Measurements from ENCODE around the gene SBNO1. TPM values are rescaled to one million over a fixed set of nuclear protein-coding genes. Genes with fewer than 3 reads are reported as not detected.
"Not testable (repeated sequence)": the region's sequence is repeated elsewhere in the genome, so short reads cannot be mapped to it uniquely, and the experiment has no call there.

Gene SBNO1
- 10 to 100 TPM; 19.3 to 31.1 (median 30.0) TPM for polyA plus RNA-seq (ENCODE audit: insufficient read length in 4 of 4)

DNA sequence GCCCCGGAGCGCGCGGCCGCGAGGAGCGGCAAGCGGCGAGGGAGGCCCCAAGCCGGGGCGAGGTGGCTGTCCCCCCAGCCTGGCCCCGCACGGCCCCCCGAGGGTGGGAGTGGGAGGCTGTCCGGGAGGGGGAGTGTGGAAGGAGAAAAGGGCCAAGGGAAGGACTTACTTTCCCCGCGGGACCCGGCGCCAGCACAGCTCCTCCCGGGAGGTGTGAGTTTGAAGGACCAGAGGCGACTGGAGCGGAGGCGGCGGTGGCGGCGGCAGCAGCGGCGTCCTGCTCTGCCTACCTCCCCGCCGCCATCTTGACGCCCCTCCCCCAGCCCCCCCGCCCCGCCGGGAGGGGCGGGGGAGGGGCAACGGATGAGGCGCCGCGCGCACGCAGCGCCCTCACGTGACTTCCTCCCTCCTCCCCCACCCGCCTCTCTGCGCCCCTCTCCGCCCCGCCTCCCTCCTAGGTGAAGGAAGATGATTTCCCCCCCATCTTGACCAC lies at the start of gene SBNO1:
Gene SBNO1 (minus strand): TSS at position 316 of the 493 bp plus-strand sequence. CDS start 14,406 bp downstream, outside the sequence.
- peak; percentile 83 to 90 (median 88) for DNase-seq (ENCODE audit: low read depth in 4 of 4, low spot score in 3 of 4)

DNA sequence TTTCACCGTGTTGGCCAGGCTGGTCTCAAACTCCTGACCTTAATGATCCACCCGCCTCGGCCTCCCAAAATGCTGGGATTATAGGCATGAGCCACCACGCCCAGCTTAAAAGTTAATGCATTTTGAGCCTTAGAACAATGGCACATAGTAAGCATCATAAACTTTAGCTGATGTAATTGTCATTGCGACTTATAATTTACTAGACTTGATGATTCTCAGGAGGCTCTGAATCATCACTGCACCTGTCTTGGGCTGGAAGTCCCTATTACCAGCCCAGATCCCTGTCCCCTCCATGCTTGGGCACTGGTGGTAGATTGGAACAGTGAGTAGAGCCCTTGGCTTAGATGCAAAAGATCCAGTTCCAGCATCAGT lies 45.4 kb upstream of the SBNO1 start:
- no peak for DNase-seq (ENCODE audit: low read depth in 4 of 4, low spot score in 3 of 4)

DNA sequence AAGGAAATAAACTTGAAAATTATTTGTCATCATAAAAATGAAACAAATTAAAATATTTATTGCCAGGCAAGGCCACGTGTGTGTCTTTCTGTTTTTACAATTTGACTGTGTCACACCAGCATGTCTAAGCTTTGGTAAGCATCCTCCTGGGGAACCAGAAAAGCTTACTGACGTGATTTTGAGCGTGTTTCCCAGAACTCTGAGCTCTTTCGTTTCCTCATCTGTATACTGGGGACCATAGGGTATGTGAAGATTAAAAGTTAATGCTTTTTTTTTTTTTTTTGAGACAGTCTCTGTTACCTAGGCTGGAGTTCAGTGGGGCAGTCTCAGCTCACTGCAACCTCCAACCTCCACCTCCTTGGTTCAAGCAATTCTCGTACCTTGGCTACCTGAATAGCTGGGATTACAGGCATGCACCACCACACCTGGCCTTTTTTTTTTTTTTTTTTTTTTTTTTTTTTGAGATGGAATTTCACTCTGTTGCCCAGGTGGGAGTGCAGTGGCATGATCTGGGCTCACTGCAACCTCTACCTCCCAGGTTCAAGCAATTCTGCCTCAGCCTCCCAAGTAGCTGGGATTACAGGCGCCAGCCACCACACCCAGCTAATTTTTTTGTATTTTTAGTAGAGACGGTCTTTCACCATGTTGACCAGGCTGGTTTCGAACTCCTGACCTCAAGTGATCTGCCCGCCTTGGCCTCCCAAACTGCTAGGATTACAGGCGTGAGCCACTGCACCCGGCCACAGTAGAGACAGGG lies 44.8 kb upstream of the SBNO1 start:
- not testable (repeated sequence) for DNase-seq (ENCODE audit: low read depth in 4 of 4, low spot score in 3 of 4)

DNA sequence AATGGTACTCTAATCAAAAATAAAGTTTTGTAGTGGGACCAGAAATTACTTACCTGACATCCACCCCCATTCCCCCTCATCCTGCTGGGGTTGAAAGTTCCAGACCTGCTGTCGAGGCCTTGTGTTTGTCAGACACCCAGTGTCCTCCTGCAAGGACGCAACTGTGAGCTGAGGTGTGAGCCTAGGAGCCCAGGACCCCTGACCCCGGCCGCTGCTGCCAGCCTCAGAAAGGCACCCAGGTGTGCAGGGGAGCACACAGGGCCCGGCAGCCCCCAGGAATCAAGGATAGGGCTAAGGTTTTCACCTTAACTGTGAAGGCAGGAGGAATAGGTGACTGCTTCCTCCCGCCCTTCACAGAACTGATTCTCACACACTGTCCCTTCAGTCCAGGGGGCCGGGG lies 44.0 kb upstream of the SBNO1 start:
- not testable (repeated sequence) for DNase-seq (ENCODE audit: low read depth in 4 of 4, low spot score in 3 of 4)

DNA sequence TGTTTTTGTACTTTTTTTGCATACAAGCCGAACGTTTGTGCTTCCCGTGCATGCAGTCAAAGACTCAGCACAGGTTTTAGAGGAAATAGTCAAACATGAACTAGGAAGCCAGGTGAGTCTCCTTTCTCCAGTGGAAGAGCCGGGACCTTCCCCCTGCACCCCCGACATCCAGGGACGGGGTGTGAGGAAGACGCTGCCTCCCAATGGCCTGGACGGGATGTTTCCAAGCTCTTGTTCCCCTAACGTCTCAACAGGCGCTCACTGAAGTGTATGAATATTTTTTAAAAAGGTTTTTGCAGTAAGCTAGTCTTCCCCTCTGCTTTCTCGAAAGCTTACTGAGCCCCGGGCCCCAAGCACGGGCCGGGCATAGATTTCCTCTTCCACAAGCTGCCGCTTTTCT lies 43.3 kb upstream of the SBNO1 start:
- DNase-seq (ENCODE audit: low read depth in 4 of 4, low spot score in 3 of 4) = not testable (repeated sequence)

DNA sequence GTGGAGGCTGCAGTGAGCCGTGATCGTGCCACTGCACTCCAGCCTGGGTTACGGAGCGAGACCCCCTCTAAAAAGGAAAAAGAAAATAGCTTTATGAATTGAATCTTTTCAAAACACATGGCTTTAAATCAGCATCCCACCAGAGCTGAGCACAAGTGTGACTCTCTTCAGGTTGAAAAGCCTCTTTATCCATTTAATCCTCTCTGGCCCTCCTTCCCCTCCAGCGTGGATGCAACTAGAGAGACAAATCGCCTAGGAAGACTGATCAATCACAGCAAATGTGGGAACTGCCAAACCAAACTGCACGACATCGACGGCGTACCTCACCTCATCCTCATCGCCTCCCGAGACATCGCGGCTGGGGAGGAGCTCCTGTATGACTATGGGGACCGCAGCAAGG lies 42.6 kb upstream of the SBNO1 start:
- DNase-seq (ENCODE audit: low read depth in 4 of 4, low spot score in 3 of 4) = not testable (repeated sequence)

DNA sequence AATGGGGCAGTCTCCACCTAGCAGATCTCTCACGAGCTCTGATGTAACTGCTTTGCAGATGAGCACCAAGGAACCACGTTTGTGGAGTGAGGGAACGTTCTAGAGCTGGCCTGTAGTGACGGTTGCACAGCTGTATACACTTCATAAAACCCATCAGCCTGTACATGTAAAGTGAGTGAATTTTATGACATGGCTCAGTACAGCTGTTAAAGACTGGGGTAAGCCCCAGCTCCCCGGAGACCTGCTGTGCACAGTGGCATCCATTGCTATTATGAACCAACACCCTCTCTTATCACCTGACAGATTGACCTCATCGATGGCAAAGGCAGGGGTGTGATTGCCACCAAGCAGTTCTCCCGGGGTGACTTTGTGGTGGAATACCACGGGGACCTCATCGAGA lies 39.9 kb upstream of the SBNO1 start:
- no peak for DNase-seq (ENCODE audit: low read depth in 4 of 4, low spot score in 3 of 4)

DNA sequence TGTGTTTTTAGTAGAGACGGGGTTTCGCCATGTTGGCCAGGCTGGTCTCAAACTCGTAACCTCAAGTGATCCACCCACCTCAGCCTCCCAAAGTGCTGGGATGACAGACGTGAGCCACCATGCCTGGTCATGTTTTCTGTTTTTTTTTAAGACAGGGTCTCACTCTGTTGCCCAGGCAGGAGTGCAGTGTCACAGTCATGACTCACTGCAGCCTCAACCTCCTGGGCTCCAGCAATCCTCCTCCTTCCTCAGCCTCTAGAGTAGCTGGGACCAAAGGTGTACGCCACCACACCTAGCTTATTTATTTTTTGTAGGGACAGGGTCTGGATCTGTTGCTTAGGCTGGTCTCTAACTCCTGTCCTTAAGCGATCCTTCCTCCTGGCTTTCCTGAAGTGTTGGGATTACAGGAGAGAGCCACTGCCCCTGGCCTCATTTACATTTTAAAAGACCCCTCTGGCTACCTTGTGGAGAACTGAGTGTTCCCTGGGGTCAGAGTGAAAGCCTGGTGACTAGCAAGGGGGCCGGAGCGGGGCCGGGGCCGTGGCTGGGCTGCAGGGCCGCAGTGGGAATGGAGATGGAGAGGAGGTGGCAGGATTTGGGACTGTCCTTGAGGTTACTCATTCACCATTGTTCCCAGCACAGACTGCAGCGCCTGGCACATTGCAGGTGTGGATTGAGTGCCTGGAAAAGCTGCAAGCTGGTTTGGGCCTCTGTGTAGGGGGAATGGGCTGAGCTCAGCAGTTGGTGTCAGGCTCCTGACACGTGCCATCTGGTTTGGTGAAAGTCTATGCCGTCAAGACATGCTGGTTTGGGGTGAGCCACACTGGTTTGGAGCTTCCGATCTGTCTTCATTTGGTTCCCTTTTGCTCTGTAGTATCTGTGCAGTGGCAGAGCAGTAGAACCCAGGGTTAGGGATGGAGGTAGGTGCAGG lies 37.4 kb upstream of the SBNO1 start:
- DNase-seq (ENCODE audit: low read depth in 4 of 4, low spot score in 3 of 4) = no peak

DNA sequence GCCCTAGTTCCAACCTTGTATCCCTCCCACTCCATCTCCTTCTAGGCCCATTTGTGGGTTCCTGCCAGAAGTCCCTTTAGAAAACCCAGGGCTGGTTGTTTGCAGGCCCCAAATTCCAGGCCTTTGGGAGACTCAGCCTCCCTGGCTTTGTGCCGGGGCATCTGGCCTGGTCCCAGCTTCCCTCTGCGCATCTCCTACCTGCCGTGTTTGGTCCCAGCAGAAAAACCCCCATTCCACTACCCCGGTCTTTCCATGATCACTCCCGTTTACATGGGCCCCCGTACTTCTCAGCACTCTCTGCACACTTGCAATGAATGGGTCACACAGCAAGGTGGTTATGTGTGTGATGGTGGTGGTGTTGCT lies 34.6 kb upstream of the SBNO1 start:
- DNase-seq (ENCODE audit: low read depth in 4 of 4, low spot score in 3 of 4) = no peak

DNA sequence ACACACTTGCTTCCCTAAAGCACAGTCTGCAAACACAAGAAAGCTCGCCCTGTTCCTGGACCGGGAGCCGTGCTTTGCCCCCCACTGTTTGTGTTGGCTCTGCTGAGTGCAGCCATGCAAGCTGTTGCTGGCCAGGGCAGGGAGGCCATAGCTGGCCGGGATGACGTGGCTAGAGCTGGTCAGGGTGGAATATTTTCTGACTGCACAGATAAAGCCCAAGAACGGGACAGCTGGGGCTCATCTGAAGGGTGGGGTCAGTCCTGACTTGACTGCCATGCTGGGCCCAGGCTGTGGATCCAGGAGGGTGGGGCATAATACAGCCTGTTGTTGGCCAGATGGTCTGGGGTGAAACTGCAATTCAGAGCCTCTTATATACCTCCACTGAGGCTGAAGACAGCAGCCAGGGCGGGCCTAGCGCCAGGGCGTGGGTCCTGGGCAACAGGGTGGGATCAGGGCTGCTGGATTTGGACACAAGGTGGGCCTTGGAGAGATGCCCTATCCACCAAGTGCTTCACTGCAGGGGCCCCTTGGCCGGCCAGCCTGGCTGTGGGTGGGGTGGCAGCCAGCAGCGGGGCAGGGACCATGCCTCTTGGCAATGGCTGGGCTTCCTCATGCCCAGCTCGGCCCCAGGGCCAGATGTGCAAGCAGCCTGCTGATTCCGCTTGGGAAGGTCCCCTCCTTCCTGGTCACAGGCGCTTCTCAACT lies 34.1 kb upstream of the SBNO1 start:
- no peak for DNase-seq (ENCODE audit: low read depth in 4 of 4, low spot score in 3 of 4)

DNA sequence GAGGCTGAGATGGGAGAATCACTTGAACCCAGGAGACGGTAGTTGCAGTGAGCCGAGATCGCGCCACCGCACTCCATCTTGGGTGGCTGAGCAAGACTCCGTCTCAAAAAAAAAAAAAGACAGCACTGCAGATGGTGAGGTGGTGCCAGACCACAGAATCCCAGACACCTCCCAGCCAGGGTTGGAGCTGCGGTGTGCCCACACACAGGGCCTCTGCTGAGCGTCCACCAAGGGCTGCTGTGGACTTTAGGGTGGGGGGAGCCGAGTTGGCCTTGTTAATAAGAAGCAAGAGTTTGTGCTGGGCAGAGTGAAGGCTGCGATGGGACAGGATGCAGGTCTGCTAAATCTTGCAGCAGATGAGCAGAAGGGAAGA lies 33.5 kb upstream of the SBNO1 start:
- no peak for DNase-seq (ENCODE audit: low read depth in 4 of 4, low spot score in 3 of 4)

DNA sequence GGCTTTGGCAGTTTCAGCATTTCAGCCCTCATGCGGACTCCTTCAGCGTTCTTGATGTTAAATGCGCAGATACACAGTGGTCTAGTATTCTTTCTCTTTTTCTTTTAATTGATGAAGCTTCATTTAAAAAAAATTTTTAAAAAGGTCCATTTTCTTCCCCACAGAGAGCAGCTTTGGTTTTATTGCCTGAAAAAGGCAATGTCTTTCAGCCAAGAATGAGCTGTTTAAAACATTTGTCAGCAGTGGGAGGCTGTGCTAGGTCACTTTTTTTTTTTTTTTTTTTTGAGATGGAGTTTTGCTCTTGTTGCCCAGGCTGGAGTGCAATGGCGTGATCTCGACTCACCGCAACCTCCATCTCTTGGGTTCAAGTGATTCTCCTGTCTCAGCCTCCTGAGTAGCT lies 32.8 kb upstream of the SBNO1 start:
- no peak for DNase-seq (ENCODE audit: low read depth in 4 of 4, low spot score in 3 of 4)

DNA sequence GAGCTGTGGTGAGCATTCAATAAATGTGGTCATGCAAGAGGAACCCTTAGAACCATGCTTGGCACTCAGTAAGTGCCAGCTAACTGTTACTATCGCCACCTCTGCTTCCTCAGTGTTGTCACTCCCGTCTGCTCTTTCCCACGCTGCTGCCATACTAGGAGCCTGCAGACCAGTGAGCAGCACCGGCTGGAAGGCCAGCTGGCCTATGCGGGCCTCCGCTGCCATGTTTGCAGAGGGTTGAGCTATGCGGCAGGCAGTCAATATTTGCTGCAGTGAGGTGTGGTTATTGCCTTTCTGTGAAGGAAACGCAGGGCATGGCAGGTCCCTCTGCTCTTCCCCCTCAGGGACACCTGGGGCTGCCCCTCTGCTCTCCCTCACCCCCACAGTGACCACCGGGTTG lies 32.3 kb upstream of the SBNO1 start:
- DNase-seq (ENCODE audit: low read depth in 4 of 4, low spot score in 3 of 4) = no peak

DNA sequence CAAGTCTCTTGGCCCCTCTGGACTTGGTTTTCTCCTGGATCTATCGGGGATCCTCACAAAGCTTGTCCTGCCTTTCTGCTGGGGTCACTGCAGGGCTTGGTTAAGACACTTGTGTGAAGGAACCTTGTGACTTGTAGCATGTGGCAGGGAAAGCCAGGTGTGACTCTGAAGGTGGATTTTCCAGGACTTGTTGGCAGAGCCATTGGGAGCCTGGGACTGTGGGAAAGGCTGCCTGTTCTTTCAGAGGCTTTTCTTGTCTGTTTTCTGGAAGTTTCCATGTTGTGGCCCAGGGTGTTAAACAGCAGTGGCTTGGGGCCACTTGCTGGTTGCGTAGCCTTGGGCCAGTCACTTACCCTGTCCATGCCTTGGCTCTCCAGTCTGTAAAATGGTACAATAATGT lies 31.9 kb upstream of the SBNO1 start:
- no peak for DNase-seq (ENCODE audit: low read depth in 4 of 4, low spot score in 3 of 4)

DNA sequence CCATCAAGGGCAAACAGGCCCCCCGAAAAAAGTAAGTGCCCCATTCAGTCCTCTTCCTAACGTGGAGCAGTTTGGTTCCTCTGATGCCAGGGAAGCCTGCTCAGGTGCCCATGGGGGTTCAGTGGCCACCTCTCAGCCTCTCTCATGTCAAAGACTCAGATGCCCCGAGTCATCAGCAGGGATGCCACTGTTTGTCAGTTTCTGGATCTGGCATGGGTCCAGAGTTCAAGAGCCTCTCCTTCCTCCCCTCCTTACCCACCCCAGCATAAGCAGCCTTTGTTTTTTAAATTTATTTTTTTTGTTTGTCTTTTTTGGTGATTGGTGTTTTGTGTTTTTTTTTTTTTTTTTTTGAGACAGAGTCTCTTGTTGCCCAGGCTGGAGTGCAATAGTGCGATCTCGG lies 30.6 kb upstream of the SBNO1 start:
- DNase-seq (ENCODE audit: low read depth in 4 of 4, low spot score in 3 of 4) = no peak

DNA sequence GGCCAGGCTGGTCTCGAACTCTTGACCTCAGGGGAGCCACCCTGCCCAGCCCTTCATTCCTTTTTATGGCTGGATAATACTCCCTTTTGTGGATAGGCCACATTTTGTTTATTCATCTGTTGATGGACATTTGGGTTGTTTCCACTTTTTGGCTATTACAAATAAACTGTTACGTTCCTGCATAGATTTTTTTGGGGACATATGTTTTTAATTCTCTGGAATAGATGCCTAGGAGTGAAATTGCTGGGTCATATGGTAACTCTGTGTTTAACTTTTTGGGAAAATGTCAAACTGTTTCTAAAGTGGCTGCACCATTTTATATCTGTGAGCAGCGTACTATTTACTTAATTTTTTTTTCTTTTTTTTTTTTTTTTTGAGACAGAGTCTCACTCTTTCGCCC lies 29.1 kb upstream of the SBNO1 start:
- DNase-seq (ENCODE audit: low read depth in 4 of 4, low spot score in 3 of 4) = no peak

DNA sequence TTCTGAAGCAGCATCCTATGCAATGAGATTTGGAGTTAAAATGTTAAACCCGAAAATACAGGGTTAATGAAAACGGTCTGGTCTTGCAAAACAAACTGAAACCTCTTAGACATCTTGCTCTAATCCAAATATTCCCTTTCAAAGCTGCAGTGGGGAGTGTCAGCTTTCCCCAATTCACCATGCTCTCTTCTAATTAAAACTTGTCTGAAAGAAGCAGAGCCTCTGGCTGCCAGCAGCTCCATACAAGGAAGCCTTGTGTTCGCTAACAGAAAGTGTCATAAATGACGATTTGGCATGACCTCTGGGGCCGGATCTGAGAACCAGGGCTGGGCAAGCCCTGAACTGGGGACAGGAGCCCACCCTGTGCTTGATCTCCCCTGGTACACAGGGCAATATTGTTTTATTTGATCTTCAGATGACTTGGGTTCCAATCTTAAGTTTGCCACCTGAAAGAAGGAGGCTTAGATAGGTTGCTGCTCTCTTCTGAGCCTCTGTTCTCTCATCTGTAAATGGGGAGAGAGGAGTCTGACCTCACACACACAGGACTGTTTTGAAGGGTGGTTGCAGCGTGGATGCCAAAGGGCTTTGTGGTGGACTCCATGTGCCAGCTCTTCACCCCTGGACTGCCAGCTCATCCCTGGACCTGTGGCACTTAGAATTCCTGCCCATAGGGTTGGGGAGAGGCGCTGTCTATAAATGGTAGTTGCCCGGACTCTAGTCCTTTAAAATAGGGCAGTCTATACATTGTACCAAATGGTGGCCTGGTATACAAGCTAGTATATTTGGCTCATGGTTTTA lies 27.1 kb upstream of the SBNO1 start:
- no peak for DNase-seq (ENCODE audit: low read depth in 4 of 4, low spot score in 3 of 4)

DNA sequence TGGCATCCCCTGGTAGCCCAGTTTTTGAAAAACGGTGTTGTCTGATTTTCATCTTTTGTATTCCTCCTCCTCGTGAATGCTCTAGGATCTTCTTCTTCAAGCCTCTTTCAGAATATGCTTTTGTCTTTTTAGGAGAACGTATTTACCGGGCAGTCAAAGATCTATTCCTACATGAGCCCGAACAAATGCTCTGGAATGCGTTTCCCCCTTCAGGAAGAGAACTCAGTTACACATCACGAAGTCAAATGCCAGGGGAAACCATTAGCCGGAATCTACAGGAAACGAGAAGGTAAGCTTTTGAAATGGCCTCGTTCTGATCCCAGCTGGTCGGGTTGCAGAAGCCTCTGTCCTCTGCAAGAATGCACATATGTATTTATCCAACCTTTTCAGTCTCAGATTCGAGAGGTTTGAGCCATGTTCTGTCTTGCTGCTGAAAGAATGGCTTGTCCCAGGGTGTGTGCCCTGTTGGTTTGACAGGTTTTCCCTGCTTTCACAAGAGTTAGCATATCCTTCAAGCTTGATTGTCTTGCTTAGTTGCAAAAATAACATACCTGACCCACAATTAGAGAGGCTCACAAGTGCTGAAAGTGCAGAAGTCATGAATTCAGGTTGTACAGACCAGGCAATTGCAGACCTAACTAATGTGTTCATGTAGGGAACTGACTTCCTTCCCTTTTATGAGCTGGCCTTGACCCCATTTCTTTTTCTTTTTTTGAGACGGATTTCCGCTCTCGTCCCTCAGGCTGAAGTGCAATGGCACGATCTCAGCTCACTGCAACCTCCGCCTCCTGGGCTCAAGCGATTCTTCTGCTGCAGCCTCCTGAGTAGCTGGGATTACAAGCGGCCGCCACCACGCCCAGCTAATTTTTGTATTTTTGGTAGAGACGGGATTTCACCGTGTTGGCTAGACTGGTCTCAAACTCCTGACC lies 26.1 kb upstream of the SBNO1 start:
- DNase-seq (ENCODE audit: low read depth in 4 of 4, low spot score in 3 of 4) = no peak

Data from left renal pelvis (tissue), 4 donors.